ENCODE data around the gene LRRC4B.

GRCh38 chr19:50534478-50534877, 33.8 kb downstream of the LRRC4B start:
- TF ChIP-seq LRRFIP1 (CRISPR knock-in tag; conservative IDR thresholded peaks at IDR 0.05) = no peak
- TF ChIP-seq MEF2D (CRISPR knock-in tag; IDR thresholded peaks at IDR 0.05) = no peak
- no peak for TF ChIP-seq CTCF (CRISPR knock-in tag; IDR thresholded peaks at IDR 0.05)
- no peak for TF ChIP-seq EZH2 (conservative IDR thresholded peaks at IDR 0.05; ENCODE audit: low read depth, low read length)
- TF ChIP-seq POLR2A (IDR thresholded peaks at IDR 0.05; ENCODE audit: insufficient read depth in 1 of 2, low read depth in 2 of 2, low read length in 2 of 2) = no peak
- TF ChIP-seq ZNF879 (CRISPR knock-in tag; IDR thresholded peaks at IDR 0.05) = no peak
- no peak for TF ChIP-seq POLR2AphosphoS5 (IDR thresholded peaks at IDR 0.05; ENCODE audit: low read depth, low read length)
- TF ChIP-seq ATF6 (CRISPR knock-in tag; conservative IDR thresholded peaks at IDR 0.05) = no peak
- TF ChIP-seq ZNF776 (CRISPR knock-in tag; IDR thresholded peaks at IDR 0.05) = no peak
- no peak for TF ChIP-seq KLF9 (CRISPR knock-in tag; IDR thresholded peaks at IDR 0.05; ENCODE audit: low read depth)
- TF ChIP-seq ZNF230 (CRISPR knock-in tag; IDR thresholded peaks at IDR 0.05) = no peak
- no peak for TF ChIP-seq ZNF782 (CRISPR knock-in tag; IDR thresholded peaks at IDR 0.05; ENCODE audit: borderline replicate concordance)
- no peak for TF ChIP-seq ZNF607 (CRISPR knock-in tag; IDR thresholded peaks at IDR 0.05; ENCODE audit: borderline replicate concordance)
- no peak for TF ChIP-seq ZHX1 (CRISPR knock-in tag; IDR thresholded peaks at IDR 0.05; ENCODE audit: low read depth)

All from HepG2 (cell line).